ENCODE measurements around the gene RPL3. TPM values are rescaled to one million over a fixed set of nuclear protein-coding genes. Genes with fewer than 3 reads are reported as not detected.

Gene RPL3
- total RNA-seq, 1 donor from 2014 or later = 8,485 TPM

GRCh38 chr22:39349967-39350726, 30.7 kb upstream of the RPL3 start, which contains the start of gene SYNGR1:
SYNGR1 (plus strand) TSS chr22:39349991; CDS start chr22:39350011, 20 bp downstream.
- H3K36me3 ChIP-seq (ENCODE audit: control insufficient read depth, insufficient read depth, low read length) = no peaks in the 10 kb centered on the region
- peaks cover 2% of the 10 kb centered on the region for H3K27me3 ChIP-seq (ENCODE audit: control insufficient read depth, insufficient read depth, low read length)
- no peak for DNase-seq (ENCODE audit: low read depth)
- no peak for TF ChIP-seq CTCF (IDR thresholded peaks at IDR 0.05; ENCODE audit: insufficient read depth, low read length, severe bottlenecking)
- no peak for FAIRE-seq
- H3K4me3 ChIP-seq (ENCODE audit: low read depth, low read length) = peak within 1 kb of the TSS; percentile 42

GRCh38 chr22:39349506-39349966, 30.1 kb upstream of the RPL3 start:
- peaks cover 2% of the 10 kb centered on the region for H3K27me3 ChIP-seq (ENCODE audit: control insufficient read depth, insufficient read depth, low read length)
- peak overlapping the region; percentile 42 for H3K4me3 ChIP-seq (ENCODE audit: low read depth, low read length)
- no peaks in the 10 kb centered on the region for H3K36me3 ChIP-seq (ENCODE audit: control insufficient read depth, insufficient read depth, low read length)
- no peak for TF ChIP-seq CTCF (IDR thresholded peaks at IDR 0.05; ENCODE audit: insufficient read depth, low read length, severe bottlenecking)
- FAIRE-seq = no peak
- no peak for DNase-seq (ENCODE audit: low read depth)

GRCh38 chr22:39348909-39349505, 29.6 kb upstream of the RPL3 start:
- Histone ChIP-seq H3K27me3 (ENCODE audit: control insufficient read depth, insufficient read depth, low read length) (peaks cover 3% of the 10 kb centered on the region), H3K4me3 (ENCODE audit: low read depth, low read length) (peak overlapping the region; percentile 40), H3K36me3 (ENCODE audit: control insufficient read depth, insufficient read depth, low read length) (no peaks in the 10 kb centered on the region)
- no peak for TF ChIP-seq CTCF (IDR thresholded peaks at IDR 0.05; ENCODE audit: insufficient read depth, low read length, severe bottlenecking)
- DNase-seq (ENCODE audit: low read depth) (no peak), FAIRE-seq (no peak)

- FAIRE-seq = no peak
- Histone ChIP-seq H3K4me3 (ENCODE audit: low read depth, low read length) (no peak overlapping the region), H3K27me3 (ENCODE audit: control insufficient read depth, insufficient read depth, low read length) (peaks cover 3% of the 10 kb centered on the region), H3K36me3 (ENCODE audit: control insufficient read depth, insufficient read depth, low read length) (no peaks in the 10 kb centered on the region)
- no peak for TF ChIP-seq CTCF (IDR thresholded peaks at IDR 0.05; ENCODE audit: insufficient read depth, low read length, severe bottlenecking)
- DNase-seq (ENCODE audit: low read depth) = no peak
These were observed 25.8 kb upstream of the RPL3 start for GRCh38 chr22:39345231-39345630.

GRCh38 chr22:39344046-39344390, 24.6 kb upstream of the RPL3 start:
- FAIRE-seq (no peak), DNase-seq (ENCODE audit: low read depth) (no peak)
- H3K27me3 ChIP-seq (ENCODE audit: control insufficient read depth, insufficient read depth, low read length) = peaks cover 2% of the 10 kb centered on the region
- H3K4me3 ChIP-seq (ENCODE audit: low read depth, low read length) = no peak overlapping the region
- TF ChIP-seq CTCF (IDR thresholded peaks at IDR 0.05; ENCODE audit: insufficient read depth, low read length, severe bottlenecking) = no peak
- H3K36me3 ChIP-seq (ENCODE audit: control insufficient read depth, insufficient read depth, low read length) = no peaks in the 10 kb centered on the region

Measured in bronchial epithelial cell (primary cell).